Measurements from ENCODE around the gene TMEM178B. TPM values are rescaled to one million over a fixed set of nuclear protein-coding genes. Genes with fewer than 3 reads are reported as not detected.

Gene TMEM178B
- total RNA-seq, 1 experiment from 2014 or later: 0.11 TPM

- peak overlapping the region; percentile 83 for H3K27ac Mint-ChIP-seq (ENCODE audit: unreplicated experiment)
- DNase-seq: peak; percentile 52
- POLR2A ChIA-PET: no interaction called here
- H3K27me3 ChIP-seq (replicated peaks; ENCODE audit: control insufficient read depth, insufficient read depth, low read length): no peaks in the 10 kb centered on the region
- no peaks in the 10 kb centered on the region for H3K27me3 Mint-ChIP-seq (ENCODE audit: insufficient read depth, unreplicated experiment)
- H3K4me3 ChIP-seq (ENCODE audit: low read depth, low read length): no peak overlapping the region
- H3K9me3 ChIP-seq: no peaks in the 10 kb centered on the region
- peaks cover 22% of the 10 kb centered on the region for H3K4me1 Mint-ChIP-seq (ENCODE audit: low read depth, unreplicated experiment)
- peaks cover 22% of the 10 kb centered on the region for H3K4me1 ChIP-seq
- H3K36me3 Mint-ChIP-seq (ENCODE audit: insufficient read depth, unreplicated experiment): no peaks in the 10 kb centered on the region
- no peaks in the 10 kb centered on the region for H3K9me3 Mint-ChIP-seq (ENCODE audit: unreplicated experiment)
- no peaks in the 10 kb centered on the region for H3K36me3 ChIP-seq (ENCODE audit: control insufficient read depth, insufficient read depth, low read length)
- no TSS peak for BruUV-seq (replicated peaks)
- intact Hi-C loops (cut with micrococcal nuclease; ENCODE audit: unreplicated experiment): no loop called here
- TF ChIP-seq CTCF (IDR thresholded peaks at IDR 0.05; ENCODE audit: insufficient read depth in 1 of 2, low read depth in 1 of 2, low read length in 1 of 2, severe bottlenecking in 1 of 2, unreplicated experiment in 1 of 2): no peak
- CTCF ChIA-PET: no interaction called here
- H3K4me3 Mint-ChIP-seq (ENCODE audit: unreplicated experiment): peak overlapping the region; percentile 60
Observed at GRCh38 chr7:141366091-141366621, 292.3 kb downstream of the TMEM178B start.

DNA sequence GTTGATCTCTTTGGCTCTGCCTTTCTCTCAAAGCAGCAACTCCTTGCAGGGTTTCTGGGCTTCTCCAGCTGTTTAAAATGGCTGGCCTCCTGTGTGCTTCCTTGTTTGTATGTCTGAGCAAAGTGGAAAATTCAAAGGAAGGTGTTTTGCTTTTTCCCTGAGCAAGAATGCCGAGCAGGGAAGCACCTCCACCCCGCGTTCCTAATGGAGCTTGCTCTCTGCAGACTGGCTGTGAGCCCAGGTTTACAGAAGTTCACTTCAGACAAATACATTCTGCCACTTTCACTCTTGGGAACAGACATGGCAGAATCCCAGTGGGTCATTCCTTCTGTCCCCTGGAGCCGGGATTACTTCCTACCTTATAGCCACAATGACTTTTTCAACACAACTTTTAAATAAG, 295.6 kb downstream of the TMEM178B start:
- POLR2A ChIA-PET: no interaction called here
- peaks cover 16% of the 10 kb centered on the region for H3K4me1 Mint-ChIP-seq (ENCODE audit: low read depth, unreplicated experiment)
- no peaks in the 10 kb centered on the region for H3K36me3 ChIP-seq (ENCODE audit: control insufficient read depth, insufficient read depth, low read length)
- intact Hi-C loops (cut with micrococcal nuclease; ENCODE audit: unreplicated experiment): no loop called here
- H3K4me3 Mint-ChIP-seq (ENCODE audit: unreplicated experiment): no peak overlapping the region
- no peaks in the 10 kb centered on the region for H3K9me3 ChIP-seq
- no peak overlapping the region for H3K4me3 ChIP-seq (ENCODE audit: low read depth, low read length)
- no peaks in the 10 kb centered on the region for H3K27me3 ChIP-seq (replicated peaks; ENCODE audit: control insufficient read depth, insufficient read depth, low read length)
- DNase-seq: no peak
- TF ChIP-seq CTCF (IDR thresholded peaks at IDR 0.05; ENCODE audit: insufficient read depth in 1 of 2, low read depth in 1 of 2, low read length in 1 of 2, severe bottlenecking in 1 of 2, unreplicated experiment in 1 of 2): no peak
- H3K27me3 Mint-ChIP-seq (ENCODE audit: insufficient read depth, unreplicated experiment): no peaks in the 10 kb centered on the region
- H3K36me3 Mint-ChIP-seq (ENCODE audit: insufficient read depth, unreplicated experiment): no peaks in the 10 kb centered on the region
- no TSS peak for BruUV-seq (replicated peaks)
- peaks cover 18% of the 10 kb centered on the region for H3K4me1 ChIP-seq
- no peaks in the 10 kb centered on the region for H3K9me3 Mint-ChIP-seq (ENCODE audit: unreplicated experiment)
- CTCF ChIA-PET: no interaction called here
- H3K27ac Mint-ChIP-seq (ENCODE audit: unreplicated experiment): no peak overlapping the region

GRCh38 chr7:141370178-141370577, 296.3 kb downstream of the TMEM178B start:
- no peaks in the 10 kb centered on the region for H3K27me3 Mint-ChIP-seq (ENCODE audit: insufficient read depth, unreplicated experiment)

More at GRCh38 chr7:141370178-141370577, 296.3 kb downstream of the TMEM178B start:
- H3K4me3 ChIP-seq (ENCODE audit: low read depth, low read length): no peak overlapping the region
- no peak for TF ChIP-seq CTCF (IDR thresholded peaks at IDR 0.05; ENCODE audit: insufficient read depth in 1 of 2, low read depth in 1 of 2, low read length in 1 of 2, severe bottlenecking in 1 of 2, unreplicated experiment in 1 of 2)
- H3K27me3 ChIP-seq (replicated peaks; ENCODE audit: control insufficient read depth, insufficient read depth, low read length): no peaks in the 10 kb centered on the region
- ChIA-PET POLR2A (no interaction called here), CTCF (no interaction called here)
- no peaks in the 10 kb centered on the region for H3K36me3 ChIP-seq (ENCODE audit: control insufficient read depth, insufficient read depth, low read length)
- no peak for DNase-seq
- no TSS peak for BruUV-seq (replicated peaks)
- H3K9me3 Mint-ChIP-seq (ENCODE audit: unreplicated experiment): no peaks in the 10 kb centered on the region
- peaks cover 16% of the 10 kb centered on the region for H3K4me1 Mint-ChIP-seq (ENCODE audit: low read depth, unreplicated experiment)
- no peak overlapping the region for H3K27ac Mint-ChIP-seq (ENCODE audit: unreplicated experiment)
- intact Hi-C loops (cut with micrococcal nuclease; ENCODE audit: unreplicated experiment): no loop called here
- no peaks in the 10 kb centered on the region for H3K36me3 Mint-ChIP-seq (ENCODE audit: insufficient read depth, unreplicated experiment)
- peaks cover 18% of the 10 kb centered on the region for H3K4me1 ChIP-seq
- H3K9me3 ChIP-seq: no peaks in the 10 kb centered on the region
- H3K4me3 Mint-ChIP-seq (ENCODE audit: unreplicated experiment): no peak overlapping the region

All from Caco-2 (cell line).